ENCODE results near the gene HAUS1.
"Not testable (repeated sequence)": the region's sequence is repeated elsewhere in the genome, so short reads cannot be mapped to it uniquely, and the experiment has no call there.

HAUS1 gene

GRCh38 chr18:46156843-46157242 lies 52.7 kb downstream of the HAUS1 start:
- no peak for DNase-seq (ENCODE audit: low spot score)

DNA sequence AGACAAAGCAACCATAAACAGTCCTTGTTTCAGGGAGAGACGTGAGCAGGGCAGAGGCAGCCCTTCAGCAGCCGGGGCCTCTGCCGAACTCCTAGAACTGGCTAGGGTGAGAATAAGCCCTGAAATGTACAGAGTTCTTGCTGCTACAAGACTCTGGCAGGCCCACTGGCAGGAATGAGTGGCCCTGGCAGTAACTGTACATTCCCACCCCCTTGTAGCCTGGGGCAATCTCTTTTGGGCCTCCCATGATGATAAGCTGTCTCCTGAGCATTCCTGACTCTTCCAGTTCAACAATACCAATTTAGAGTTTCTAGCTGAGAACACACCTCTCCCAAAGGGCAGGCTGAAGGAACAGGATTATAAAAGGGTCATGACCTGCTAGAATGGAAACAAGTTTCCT lies 54.3 kb downstream of the HAUS1 start:
- DNase-seq (ENCODE audit: low spot score) = no peak

GRCh38 chr18:46160050-46160798 lies 56.0 kb downstream of the HAUS1 start:
- DNase-seq (ENCODE audit: low spot score) = no peak

- not testable (repeated sequence) for DNase-seq (ENCODE audit: low spot score)
These were observed 56.7 kb downstream of the HAUS1 start for GRCh38 chr18:46160840-46161239.

DNA sequence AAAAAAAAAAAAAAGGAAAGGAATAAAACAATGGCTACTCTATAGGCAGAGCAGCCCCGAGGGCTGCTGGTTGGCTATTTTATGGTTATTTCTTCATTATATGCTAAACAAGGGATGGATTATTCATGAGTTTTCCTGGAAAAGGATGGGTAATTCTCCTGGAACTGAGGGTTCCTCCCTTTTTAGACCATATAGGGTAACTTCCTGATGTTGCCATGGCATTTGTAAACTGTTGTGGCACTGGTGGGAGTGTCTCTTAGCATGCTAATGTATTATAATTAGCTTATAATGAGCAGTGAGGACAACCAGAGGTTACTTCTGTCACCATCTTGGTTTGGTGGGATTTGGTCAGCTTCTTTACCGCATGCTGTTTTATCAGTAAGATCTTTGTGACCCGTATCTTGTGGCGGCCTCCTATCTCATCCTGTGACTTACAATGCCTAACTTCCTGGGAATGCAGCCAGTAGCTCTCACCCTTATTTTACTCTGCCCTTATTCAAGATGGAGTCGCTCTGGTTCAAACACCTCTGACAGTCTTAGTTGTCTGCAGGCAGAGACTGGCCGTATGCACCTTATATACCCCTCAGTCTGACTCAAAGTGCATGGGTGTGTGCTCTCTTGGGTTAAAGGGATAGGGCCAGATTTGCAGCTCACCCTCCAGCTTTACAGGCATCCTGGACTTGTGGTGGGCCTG lies 57.7 kb downstream of the HAUS1 start:
- no peak for DNase-seq (ENCODE audit: low spot score)

GRCh38 chr18:46163091-46163490 lies 58.9 kb downstream of the HAUS1 start:
- DNase-seq (ENCODE audit: low spot score) = no peak

DNA sequence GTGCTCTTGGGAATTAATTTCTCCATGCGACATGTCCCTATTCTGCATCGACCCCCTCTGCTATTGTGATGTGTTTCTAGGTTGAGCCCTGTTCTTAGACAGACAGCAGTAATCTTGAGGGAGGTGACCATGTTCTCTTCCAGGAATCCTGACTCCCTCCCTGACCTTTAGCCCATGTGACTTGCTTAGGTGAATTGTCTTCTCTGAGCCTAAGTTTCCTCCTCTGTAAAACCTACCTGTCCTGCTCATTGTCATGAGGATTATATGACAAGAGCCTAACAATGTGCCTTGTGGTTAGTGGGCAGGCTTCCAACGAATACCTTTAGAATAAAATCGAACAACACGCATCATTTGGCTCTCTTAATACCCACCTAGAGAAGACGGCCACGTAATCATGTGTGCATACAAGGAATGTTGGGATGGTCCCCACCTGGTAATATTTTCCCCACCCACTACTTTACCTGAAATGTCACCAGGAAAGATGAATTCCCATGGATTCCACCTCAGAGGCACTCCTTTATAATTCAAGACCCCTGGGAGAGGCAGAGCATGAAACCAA lies 59.8 kb downstream of the HAUS1 start:
- no peak for DNase-seq (ENCODE audit: low spot score)

GRCh38 chr18:46164502-46164901 lies 60.3 kb downstream of the HAUS1 start:
- not testable (repeated sequence) for DNase-seq (ENCODE audit: low spot score)

GRCh38 chr18:46164920-46165319 lies 60.7 kb downstream of the HAUS1 start:
- no peak for DNase-seq (ENCODE audit: low spot score)

- DNase-seq (ENCODE audit: low spot score) = no peak
These were observed 62.2 kb downstream of the HAUS1 start for GRCh38 chr18:46166261-46166970.

- DNase-seq (ENCODE audit: low spot score) = no peak
These were observed 63.8 kb downstream of the HAUS1 start for GRCh38 chr18:46167971-46168370.

GRCh38 chr18:46169464-46169941 lies 65.3 kb downstream of the HAUS1 start:
- no peak for DNase-seq (ENCODE audit: low spot score)

GRCh38 chr18:46171331-46171730 lies 67.1 kb downstream of the HAUS1 start:
- DNase-seq (ENCODE audit: low spot score) = no peak

- DNase-seq (ENCODE audit: low spot score) = peak; percentile 97
These were observed 69.5 kb downstream of the HAUS1 start for GRCh38 chr18:46173393-46174341.

GRCh38 chr18:46174342-46175041 lies 70.3 kb downstream of the HAUS1 start:
- DNase-seq (ENCODE audit: low spot score) = peak; percentile 77

GRCh38 chr18:46176001-46176400 lies 71.8 kb downstream of the HAUS1 start:
- no peak for DNase-seq (ENCODE audit: low spot score)

Data from D341Med (cell line).